HG03025 (cell line): ENCODE data around the gene HSF2.

Experiments
- ATAC-seq: cut with Tn5 transposase; IDR thresholded peaks from one replicate; pipeline ENCODE4 v1.9.1; 2021; ENCODE audit warnings: mild to moderate bottlenecking, moderate library complexity; ENCODE audit not compliant: unreplicated experiment, low FRiP score

The HSF2 gene, protein sequence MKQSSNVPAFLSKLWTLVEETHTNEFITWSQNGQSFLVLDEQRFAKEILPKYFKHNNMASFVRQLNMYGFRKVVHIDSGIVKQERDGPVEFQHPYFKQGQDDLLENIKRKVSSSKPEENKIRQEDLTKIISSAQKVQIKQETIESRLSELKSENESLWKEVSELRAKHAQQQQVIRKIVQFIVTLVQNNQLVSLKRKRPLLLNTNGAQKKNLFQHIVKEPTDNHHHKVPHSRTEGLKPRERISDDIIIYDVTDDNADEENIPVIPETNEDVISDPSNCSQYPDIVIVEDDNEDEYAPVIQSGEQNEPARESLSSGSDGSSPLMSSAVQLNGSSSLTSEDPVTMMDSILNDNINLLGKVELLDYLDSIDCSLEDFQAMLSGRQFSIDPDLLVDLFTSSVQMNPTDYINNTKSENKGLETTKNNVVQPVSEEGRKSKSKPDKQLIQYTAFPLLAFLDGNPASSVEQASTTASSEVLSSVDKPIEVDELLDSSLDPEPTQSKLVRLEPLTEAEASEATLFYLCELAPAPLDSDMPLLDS

DNA sequence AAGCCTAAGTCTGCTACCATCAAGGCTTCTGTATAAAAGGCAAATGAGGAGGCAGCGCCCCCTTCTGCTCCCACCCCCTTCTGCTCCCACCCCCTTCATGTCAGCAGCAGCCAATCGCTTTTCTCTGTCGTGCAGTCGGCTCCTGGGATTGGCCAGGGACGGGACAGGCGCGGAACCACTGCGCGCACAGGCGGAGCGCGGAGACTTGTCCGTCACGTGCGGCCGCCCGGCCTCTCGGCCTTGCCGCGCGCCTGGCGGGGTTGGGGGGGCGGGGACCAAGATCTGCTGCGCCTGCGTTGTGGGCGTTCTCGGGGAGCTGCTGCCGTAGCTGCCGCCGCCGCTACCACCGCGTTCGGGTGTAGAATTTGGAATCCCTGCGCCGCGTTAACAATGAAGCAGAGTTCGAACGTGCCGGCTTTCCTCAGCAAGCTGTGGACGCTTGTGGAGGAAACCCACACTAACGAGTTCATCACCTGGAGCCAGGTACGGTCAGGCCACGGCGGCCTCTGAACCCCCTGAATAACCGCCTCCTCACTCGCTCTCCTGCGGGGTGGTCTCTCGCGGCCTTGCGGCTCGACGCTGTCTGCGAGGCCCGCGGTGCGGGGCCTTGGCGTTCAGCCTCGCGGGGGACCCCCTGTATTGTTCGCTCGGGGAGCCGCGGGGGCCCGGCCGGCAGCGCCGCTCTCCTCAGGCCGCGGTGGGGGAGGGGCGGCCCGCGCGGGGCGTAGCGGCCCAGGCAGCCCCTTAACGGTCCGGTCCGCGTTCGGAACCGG, at the start of gene HSF2:
HSF2 (plus strand) TSS at position 305 of the 773 bp plus-strand sequence; CDS start at position 391, 86 bp downstream.
- peak; percentile 99 for ATAC-seq

DNA sequence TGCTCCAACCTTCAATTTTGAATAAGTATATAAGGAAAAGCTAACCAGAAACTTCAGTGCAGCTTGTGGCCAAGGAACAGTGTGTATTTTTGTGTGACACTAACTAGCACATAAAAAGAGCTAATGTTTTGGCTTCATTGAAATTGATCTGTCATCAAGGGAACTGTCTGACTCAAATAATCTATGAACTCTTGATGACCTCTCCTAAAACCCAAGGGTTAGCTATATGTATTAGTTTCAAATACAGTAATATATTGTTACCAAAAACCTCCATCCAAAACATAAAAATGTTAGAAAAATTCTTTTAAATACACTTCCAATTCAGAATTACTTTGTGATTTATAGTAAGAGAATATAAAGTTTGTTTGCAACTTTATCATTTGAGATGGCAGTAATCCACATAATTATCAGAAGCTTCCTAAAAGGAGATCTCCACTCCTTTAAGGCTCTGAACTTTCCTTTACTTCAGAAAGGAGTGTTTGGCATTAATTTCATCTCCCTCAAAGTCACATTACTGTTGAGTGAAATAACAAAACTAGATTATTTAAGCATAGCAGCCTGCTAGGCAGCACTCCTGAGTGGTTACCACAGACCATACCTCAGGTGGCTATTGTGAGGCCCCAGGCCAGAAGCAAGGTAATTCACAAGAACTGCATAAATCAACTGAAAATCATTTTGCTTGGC, 46.3 kb upstream of the HSF2 start:
- no peak for ATAC-seq

DNA sequence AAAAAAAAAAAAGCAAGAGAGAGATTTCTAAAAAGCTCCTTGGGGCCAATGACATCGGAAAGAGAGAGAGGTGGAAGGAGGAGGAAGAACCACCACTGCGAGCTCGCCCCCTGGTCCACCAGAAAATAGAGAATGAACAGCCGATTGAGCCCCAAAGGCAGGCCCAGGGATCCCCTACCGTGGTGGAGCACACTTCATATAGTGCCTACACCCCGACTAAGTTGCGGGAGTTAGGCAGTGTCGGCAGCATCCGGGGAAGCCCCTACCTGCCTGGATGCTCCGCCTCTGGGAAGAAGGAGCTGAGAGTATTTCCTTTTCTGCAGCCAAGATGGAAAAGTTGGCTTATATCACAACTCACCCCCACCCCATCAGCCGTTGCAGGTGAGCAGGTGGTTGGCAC, 38.6 kb upstream of the HSF2 start:
- ATAC-seq = no peak

DNA sequence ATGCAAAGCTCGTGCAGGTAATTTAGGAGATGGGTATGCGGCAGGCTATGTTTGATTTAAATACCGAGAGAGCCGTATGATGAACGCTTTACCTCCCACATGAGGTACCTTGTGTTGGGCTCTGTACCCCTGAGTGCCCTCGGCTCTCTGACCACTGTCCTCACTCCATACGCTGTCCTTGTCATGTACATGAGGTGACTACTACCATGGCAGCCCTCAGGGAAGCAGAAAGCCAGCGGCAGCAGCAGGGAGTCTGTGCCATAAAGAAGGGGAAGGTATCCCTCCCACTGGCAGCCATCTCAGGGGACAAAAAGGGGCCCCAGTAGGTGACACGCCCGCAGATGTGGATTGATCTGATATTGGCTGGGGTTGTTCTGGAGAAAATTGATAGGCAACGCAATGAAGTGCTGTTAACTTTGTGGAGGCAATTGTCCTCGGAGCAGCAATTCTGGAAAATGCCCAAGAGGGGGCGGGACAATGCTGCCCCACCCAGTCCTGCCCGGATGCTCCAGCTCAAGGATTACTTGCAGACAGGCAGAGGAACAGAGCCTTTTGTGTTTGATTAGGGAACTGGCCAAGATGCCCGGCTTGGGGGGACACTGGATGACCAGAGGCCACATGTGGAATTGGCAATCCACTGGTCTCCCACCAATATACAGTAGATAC, 38.0 kb upstream of the HSF2 start:
- ATAC-seq = no peak

DNA sequence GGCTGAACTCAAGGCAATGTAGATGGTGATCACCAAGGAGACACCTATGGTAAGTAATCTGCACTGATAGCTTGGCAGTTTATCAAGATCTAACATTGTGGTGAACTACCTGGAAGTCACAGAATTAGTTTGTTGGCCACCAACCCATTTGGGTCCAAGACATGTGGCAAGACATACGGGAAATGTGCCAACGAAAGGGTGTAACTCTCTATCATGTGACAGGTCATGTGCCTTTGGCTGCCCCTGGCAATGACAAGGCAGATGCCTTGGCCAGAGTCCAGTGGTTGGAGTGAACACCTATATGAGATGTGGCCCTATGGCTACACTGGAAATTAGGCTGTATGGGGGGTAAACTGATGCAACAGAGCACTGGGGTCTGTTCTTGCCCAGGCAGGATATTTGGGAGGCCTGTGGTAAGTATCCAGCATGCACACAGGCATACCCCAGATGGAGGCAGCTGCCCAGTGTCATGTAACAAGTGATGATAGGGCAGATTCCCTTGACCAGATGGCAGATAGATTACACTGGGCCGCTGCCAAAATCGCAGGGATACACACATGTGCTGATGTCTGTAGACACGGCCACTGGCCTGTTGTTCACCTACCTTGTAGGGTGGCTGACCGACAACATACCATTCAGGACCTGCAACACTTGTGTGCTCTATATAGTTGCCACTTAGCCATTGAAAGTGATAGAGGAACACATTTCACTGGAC, 35.5 kb upstream of the HSF2 start:
- ATAC-seq = no peak

DNA sequence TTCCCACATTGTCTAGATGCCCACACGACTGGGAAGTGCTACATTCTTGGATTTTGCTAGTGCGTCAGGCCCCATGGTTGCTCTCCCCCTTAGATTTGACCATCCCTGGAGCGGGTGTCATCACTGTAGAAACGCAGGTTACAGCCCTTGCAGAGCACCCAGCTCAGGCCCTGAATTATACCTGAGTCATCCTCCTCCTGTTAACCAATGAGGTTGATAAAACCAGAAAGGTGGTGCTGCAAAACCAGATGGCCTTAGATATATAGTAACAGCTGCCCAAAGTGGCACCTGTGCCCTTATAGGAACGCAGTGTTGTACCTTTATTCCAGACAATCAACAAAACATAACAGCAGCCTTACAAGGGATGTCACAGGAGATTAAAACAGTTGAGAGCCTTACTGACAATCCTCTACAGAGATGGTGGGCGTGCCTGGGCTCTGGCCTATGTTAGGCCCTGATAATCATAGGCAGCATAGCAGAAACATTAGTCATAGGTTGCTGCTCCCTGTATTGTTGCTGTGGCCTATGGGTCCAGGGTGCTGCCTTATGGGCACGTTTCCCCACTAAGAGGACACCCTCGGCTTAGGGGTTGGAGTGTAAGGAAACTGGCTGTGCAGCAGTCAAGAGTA, 33.6 kb upstream of the HSF2 start:
- ATAC-seq = no peak

DNA sequence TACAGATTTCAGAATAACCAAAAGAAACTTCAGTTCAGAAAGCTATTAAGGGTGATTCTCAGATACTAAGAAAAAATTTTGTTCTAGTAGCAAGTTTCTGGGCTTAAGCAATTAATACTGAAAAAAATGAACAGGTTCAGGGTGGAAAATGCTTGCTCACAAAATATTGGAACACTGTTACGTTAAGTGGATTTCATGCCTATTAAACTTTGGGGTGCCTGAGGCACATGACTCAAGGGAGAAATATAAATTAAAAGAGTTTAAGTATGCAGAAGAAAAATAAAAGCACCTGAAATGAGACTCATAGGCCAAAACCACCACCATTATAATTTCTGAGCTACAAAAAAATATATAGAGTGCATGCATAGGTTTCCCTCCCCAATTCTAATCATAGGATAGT, 32.3 kb upstream of the HSF2 start:
- ATAC-seq = no peak

DNA sequence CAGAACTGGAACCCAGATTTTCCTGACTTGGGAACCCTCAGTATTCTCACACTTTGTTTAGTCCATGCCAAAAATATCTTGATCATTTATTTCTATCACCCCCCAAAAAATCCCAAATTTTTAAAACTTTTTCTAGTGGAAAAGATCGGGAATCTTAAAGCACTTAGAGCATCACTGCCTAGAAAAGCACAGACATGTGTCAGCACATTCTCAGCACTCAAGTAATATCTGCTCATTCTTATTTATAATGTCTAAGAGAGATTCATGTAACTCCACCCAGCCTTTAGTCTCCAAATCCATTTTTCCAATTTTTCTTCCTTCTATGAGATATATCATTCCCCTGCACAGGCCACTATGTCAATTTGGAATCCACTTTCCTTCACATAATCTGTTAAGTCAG, 29.9 kb upstream of the HSF2 start:
- no peak for ATAC-seq

DNA sequence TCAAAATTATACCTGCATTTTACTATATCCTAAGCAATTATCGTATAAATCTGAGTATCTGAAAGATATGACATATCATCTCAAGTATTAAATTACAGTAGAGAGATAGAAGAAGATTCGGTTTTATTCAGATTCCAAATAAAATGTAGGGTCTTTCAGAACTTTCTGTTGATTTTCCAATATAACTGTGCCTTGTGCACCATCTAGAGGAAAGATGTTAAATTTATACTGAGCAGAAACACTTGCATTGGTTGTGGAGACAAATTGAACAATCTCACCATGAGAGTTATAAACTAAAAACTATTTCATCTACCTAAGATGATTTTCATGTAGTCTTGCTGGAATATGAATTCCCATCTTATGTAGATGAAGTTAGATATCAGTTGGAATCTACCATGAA, 26.8 kb upstream of the HSF2 start:
- ATAC-seq = no peak

DNA sequence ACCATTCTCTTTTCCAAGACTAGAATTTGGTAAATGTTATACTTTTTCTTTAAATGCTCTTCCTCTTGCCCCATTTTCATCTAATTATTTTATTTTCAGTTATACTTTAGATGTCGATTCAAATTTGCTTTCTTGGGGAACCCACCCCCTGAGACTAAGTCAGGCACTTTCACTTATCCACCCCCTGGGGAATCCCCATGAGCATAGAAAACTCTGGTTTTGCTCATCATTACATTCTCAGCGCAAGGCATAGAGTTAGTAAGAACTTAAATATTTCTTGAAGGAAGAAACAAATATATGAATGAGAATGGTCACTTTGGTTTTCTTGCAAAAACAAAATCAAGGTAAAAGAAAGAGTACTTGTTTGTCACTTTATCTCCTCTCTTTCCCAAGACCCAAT, 25.1 kb upstream of the HSF2 start:
- no peak for ATAC-seq

DNA sequence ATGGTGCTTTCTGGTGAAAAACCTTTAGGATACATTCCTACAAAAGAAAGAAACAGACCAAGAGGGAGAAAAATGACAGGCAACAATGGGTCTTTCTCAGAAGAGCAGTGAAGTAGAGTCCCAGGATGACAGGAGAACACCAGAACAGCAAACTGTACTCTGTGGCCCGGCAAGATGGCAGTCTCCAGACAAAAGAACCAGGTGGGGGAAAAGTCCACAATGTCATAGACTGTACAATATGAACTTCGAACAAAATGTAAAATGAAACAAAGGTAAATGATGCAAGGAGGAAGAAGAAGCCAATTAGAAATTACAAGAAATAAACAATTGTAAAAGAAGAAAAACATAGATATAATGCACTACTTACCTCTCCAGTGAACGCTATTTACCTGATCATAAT, 23.2 kb upstream of the HSF2 start:
- ATAC-seq = no peak

DNA sequence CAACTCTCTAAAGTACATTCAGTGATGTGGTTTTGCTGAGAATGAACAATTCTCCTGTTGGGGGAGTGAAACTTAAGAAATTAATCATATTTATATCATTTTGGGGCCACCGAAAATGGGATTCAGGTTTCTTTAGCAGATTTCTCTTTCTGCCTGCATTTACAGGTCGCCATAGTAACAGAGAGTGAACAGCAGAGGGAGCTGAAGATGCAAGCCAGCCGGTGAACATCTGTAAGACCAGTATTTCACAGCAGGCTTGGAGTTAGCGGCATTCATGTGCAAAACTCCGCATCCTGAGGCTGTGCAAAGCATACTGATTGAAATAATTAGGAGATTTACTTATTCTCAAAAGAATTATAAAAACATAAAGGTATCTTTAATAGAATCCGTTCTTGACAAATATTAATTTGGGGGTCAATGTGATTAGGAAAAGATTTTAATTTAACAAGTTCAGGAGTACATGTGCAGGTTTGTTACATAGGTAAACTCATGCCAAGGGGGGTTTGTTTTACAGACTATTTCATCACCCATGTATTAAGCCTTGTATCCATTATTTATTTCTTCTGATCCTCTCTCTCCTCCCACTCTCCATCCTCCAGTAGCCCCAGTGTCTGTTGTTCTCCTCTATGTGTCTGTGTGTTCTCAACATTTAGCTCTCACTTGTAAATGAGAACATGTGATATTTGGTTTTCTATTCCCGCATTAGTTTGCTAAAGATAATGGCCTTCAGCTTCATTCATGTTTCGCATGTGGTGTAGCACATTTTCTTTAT, 17.8 kb upstream of the HSF2 start:
- peak; percentile 95 for ATAC-seq

DNA sequence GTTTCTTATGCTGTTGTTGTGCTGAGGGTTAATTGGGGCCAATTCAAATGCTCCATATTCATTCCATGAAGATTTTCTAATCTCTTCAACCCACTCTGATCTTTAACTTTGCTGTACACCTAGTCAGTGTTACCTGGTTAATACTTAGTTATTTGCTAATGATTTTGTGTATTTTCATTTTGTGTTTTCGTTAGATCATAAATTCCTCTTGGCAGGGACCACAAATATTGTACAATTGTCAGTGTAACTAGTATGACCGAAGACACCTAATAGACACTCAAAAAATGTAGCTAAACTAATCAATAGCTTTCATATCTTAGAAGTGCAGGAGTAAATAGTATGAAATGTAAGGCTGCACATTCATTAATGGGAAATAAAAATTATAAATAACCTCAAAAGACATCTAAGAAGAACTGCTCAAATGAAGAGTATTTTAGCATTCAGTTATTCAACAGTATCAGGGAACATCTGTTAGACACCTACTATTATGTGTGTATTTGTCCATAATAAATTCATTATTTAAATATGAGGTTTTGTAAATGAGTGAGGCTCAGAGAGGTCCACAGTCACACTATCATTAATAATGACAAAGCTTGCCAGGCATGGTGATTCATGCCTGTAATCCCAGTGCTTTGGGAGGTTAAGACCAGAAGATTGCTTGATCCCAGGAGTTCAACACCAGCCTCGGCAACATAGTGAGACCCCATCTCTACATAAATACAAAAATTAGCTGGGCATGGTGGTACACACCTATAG, 13.4 kb upstream of the HSF2 start:
- ATAC-seq = no peak

DNA sequence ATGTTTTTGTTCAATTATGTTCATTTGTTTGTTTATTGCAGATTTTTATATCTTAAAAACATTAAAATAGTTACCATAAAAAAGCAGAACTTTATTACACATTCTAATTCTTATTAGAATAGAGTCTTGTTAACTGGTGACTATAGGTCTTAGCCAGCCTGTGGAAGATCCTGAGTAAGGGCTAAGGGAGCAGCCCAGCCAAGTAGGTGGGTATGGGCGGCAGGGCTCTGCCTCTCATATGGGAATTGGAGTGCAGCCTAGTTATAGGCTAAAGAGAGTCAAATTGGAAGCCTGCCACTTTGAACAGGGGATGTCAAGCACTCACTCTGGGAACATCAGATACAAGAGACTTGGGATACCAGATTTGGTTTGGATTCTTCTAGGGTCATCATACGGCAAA, 10.5 kb upstream of the HSF2 start:
- no peak for ATAC-seq

DNA sequence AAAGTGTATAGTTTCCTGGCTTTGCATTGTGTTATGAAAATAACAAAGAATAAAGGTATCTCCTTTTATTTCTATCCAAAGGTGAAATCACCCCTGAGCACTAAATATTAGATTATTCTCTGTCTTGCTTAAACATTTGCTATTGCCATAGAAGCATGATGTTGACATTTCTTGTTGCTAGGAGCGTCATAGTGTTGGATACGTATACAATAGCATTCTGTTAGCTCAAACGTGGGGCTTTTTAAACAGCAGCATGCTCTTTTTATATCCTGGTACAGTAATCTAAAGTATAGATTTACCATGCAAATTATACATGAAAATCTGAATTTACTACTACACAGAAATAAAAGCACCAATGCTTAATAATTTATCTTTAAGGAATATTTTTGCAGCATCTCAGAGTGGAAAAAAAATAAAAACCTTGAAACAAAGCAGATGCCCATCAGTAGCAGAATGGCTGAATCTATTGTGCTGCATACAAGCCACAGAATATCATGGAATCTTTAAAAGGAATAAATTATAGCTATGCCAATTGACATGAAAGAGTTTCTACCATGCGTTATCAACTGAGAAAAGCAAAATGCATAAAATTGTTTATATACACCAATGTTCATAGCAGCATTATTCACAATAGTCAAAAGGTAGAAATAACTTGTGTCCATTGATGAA, 9.6 kb upstream of the HSF2 start:
- ATAC-seq = no peak

DNA sequence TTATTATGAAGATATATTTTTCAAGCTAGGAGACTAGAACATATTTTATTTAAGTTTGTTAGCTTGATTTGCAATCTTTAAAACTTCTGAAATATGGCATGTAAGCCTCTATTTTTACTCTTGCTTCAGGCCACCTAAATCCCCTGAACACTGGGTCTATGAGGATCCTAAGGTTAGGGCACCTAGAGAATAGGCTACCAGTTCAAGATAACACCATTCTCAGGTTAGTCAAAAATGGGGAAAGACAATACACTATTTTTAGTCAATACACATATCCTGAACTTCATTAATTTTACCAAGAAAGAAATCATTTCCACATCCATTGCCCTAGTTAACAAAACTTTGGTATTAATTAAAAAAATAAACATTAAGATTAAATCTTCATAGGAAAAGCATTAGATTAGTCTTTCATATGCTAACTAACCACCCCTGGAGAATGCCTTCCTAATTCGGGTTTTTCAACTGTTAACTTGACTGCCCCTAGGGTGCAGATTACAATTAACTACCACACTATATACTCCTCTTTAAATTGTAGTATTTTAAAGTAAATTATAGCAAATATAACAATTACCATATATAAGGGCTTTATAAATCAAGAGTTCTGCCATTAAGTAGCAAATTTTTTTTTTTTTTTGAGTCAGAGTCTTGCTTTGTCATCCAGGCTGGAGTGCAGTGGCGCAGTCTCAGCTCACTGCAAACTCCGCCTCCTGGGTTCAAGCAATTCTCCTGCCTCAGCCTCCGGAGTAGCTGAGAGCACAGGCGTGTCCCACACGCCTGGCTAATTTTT, 6.7 kb upstream of the HSF2 start:
- no peak for ATAC-seq
